NK-92 (cell line): ENCODE measurements around the gene ESRRA.

Experiments used
- DNase-seq: peaks from one replicate; lab custom pipeline; 2025; ENCODE audit not compliant: unreplicated experiment; lab: John Stamatoyannopoulos, UW

Gene ESRRA

DNA sequence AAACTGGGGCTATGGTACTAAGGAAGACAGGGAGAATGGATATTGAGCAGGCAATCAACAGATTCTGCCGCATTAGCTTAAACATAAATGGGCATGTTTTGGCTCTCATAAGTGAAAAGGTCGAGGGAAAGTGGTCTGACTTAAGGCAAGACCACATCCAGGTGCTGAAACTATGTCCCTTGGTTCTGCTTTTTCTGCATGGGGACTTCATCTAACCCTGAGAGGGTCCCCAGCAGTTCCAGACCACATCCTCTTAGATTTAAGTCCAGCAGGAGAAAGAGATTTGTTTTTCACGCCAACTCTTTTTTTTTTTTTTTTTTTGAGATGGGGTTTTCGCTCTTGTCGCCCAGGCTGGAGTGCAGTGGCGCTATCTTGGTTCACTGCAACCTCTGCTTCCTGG is 59.1 kb downstream of the ESRRA start:
- DNase-seq, result no peak

DNA sequence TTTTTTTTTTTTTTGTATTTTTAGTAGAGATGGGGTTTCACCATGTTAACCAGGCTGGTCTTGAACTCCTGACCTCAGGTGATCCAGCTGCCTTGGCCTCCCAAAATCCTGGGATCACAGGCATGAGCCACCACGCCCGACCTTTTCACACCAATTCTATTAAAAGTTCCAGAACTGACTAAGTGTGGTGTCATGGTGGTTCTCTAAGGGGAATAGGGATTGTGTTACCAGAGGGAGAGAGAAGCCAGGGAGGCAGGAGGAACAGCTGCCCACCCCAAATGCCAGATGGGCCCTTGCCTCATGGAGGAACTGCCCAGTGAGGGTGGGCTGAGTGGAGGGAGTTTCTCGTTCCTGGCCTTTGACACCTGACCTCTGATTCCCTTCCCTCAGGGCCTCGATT is 59.6 kb downstream of the ESRRA start:
- no peak for DNase-seq
